Embryonic facial prominence (tissue), 1 donor: ENCODE results near the gene TTC39B.

Experiments
- DNase-seq: peaks from one replicate; pipeline ENCODE4 v3.0.0-alpha.2; 2016; ENCODE audit errors: extremely low spot score

Gene TTC39B

GRCh38 chr9:15304632-15305031 lies 2.4 kb downstream of the TTC39B start:
- no peak for DNase-seq

GRCh38 chr9:15300218-15300617 lies 6.8 kb downstream of the TTC39B start:
- no peak for DNase-seq

DNA sequence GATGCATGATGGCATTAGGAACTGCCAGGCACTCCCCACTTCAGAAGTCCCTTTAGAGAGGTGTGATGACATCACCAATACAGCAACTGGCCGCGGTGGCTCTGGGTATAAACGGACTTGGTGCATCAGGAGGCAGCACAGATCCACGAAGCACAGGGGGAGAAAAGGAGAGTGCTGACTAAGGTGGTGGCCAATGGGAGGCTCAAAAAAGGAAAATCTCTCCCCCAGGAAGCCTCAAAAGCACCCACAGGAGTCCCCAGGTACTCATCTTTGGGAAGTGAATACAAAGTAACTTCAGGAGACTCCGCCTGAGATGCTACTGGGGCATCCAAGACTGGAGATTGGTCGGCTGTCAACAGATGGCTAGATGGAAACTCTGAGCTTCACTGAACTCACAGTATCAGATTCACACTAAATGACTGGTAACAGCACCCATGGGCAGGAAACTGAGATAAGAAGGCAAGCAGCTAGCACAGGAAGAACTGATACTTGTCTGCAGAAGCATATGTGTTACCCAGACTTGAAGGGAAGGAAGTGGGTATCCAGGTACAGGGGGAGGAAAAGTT lies 7.6 kb downstream of the TTC39B start:
- no peak for DNase-seq

GRCh38 chr9:15298362-15298761 lies 8.7 kb downstream of the TTC39B start:
- DNase-seq, result no peak

DNA sequence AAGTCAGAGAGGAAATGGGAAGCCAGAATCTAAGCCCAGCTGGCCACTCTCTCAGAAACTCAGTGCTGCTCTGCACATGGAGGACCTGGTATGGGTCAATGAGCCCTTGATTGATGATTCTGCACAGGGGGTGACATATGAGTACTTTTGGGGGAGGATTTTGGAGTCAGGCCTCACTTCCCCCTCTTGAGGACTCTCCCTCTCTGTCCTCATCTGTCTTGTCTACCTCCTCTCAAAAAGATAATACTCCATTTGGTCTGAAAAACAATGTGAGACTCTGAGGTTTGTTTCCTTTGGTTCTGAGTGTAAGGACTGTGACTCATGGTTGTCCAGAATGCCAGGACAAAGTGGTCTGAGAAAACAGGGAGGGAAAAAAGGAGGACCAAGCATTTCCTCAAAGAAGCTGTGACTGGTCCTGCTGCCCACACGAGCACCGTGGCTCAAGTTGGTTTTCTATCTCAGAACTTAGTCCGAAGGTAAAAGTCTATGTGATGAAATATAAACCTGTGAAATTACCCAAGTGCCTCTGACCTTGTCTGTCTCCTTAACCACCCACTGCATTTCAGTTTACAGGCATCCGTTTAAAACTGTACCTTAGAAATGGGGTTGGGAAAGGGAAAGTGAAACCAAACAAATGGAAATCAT lies 11.1 kb downstream of the TTC39B start:
- no peak for DNase-seq

DNA sequence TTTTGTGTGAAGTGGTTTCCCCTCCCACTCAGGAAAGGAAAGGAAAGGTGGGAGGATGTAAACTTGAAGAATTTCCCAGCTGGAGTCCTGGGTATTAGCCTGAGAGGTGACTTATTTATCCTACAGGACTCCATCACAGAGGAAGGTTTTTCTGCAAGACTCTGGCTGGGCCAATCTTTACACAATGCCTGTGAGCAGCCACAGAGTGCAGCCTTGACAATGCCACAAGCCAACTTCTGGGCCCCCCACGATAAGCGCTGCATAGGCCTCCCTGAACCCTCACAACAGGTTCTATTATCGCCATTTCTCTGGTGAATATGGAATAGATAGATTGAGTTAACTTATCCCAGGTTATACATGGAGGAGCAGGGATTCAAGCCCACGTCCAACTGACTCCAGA lies 12.4 kb downstream of the TTC39B start:
- no peak for DNase-seq

DNA sequence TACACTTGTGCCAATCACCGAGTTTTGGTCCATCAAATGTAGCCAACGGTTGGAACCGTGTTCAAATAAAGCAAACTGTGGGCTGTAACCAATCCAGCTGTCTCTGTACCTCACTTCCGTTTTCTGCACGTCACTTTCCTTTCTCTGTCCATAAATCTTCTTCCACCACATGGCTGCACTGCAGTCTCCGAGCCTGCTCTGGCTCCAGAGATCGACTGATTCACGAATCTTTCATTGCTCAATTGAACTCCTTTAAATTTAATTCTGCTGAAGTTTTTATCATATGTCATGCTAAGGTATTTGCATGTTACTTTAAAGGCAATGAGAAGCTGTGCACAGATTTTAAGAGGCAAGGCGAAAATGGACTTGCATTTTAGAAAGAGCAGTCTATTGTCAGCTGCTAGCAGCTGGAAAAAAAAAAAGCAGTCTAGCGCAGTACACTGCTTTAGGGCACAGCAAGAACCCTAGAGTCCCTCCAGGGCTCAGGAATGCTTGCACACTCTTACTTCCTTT lies 13.2 kb downstream of the TTC39B start:
- DNase-seq, result no peak

DNA sequence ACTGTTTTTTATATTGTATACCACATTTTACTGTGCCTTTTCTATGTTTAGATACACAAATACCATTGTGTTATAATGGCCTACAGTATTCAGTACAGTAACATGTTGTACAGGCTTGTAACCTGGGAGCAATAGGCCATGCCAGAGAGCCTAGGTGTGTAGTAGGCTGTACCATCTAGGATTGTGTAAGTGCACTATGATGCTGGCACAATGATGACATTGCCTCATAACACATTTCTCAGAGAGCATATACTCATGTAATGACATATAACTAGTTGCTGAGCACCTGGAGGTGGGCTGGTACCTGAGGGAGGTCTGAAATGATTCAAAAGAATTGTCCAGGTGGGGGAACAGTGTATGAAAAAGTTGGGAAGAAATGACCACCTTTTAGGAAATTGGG lies 13.9 kb downstream of the TTC39B start:
- no peak for DNase-seq

DNA sequence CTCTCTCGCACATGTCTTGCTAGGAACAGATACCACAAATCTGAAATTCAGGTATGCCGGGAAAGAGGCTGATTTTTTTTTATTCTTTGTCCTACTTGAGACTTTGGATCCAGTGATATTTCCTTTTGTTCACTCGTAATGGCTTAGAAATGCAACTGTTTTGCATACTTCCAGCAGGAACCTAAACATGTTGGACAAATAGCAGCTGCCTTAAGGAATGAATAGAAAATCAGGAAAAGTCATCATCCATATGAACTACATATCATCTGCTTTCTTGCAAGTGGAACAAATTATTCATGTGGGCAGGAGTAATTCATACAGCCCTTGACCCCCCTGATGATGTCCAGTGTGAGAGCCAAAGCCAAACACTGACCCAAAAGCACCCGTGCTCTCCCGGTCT lies 17.4 kb downstream of the TTC39B start:
- no peak for DNase-seq

DNA sequence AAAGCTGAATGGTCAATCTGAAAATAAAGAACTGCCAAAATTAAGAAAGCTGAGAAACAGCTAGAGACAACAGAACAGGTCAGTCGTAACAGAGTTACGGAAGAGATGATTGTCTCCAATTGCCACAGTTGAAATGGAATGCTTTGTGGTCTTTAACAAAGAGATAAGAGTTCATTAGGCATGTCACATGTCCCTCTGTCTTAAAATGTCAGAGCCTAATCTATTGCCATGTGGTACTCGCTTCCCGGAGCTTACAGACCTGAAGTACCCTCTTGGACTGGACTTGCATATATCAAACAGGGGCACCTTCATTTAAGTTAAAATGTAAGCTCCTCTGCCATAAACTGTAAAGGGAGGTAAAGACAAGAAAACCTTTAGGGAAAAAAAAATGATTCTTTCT lies 19.7 kb downstream of the TTC39B start:
- no peak for DNase-seq

DNA sequence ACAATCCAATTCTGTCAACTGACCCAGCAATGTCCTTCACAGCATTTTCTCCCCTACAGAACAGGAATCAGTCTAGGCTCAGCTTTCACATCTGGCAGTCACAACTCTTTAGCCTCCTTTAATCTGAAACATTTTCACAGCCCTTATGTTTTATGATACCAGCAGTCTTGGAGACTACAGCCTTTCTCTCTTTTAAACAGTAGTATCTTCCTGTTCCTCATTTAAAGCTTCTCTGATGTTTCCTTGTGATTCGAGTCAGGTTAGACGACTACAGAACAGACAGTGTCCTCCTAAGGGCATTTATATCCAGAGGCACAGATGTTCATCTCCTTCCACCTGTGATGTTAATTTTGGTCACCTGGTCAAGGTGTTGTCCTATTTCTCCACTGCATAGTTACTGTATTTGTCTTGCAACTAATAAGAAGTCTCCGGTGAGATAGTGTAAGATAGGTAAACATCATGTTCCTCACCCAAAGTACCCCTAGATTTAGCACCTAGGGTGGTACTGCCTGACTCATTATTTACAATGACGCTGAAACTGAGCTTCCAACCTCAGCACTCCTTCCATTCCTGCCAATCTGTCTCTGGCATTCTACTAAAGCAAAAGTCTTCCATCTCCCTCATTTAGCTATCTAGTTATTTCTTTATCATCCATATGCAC lies 20.7 kb downstream of the TTC39B start:
- no peak for DNase-seq

DNA sequence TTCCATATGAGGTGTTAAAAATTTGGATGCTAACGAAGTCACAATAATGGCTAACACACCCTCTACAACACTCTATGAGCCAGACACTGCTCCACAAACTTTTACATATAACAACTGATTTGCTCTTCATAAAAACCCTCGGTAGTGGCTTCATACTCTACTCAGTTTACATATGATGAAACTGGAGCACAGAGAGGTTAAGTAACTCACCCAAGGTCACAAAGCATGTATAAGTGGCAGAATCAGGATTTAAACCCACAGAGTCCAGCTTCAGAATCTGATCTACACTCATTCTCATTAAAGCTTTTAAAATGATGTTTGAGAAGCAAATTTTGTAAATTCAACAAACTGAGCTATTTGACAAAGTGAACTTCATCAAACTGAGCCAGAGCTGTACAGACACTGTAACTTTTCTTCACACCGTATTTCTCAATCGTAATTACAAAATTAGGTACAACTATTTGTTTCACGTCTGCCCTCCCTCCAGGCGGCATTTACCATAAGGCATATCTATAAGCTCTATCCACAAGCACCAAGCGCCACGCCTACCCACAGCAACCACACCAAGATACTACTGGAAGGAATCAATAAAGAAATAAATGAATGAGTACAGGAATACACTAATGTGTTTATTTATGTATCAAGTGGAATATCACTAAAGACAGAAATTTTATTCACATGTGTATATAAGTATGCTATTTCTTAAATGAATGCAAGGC lies 24.3 kb downstream of the TTC39B start:
- DNase-seq, result no peak

GRCh38 chr9:15280647-15281046 lies 26.4 kb downstream of the TTC39B start:
- DNase-seq, result no peak

DNA sequence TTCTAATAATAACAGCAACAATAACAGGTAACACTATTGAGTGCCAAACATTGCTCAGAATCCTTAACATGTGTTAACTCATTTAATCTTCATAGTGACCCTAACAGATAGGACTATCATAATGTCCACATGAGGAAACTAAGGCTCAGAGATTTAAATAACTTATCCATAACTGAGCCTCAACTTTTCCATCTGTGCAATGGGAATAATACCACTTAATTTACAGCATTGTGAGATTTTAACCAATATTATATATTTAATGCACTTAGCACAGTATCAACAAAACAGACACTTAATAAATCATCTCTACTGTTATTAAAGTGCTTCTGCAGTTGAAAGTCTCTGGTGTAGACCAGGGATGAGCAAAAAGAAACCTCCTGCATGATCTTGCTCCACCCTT lies 28.2 kb downstream of the TTC39B start:
- no peak for DNase-seq

- no peak for DNase-seq
Measured at GRCh38 chr9:15278091-15278687, 28.8 kb downstream of the TTC39B start.

DNA sequence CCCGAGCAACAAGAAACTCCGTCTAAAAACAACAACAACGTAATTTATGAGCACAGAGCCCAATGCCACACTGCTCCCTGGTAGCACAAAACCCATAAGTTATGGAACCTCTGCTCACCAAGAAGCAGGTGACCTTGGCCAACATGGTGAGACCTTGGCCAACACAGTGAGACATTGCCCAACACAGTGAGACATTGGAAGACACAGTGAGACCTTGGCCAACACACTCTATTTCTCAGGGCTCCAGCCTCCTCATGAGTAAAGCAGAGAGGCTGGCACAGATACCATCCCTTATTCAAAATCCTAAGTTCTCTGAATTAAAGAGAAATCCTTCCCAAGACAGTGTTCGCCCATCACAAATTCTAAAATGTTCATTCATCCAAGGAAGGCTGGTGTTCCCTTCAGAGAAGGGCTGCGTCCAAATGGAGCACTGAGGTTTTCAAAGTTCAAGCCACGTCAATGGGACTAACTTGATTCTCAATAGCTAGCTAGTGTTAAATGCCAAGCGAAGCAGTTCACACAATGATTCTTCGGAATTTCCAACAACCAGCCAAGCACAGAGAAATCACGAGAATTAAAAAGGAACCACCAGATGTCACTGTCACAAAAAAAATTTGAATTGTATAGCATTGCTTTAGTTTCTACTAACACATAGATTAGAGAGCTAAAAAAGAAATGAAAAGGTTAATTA lies 29.5 kb downstream of the TTC39B start:
- DNase-seq, result no peak

GRCh38 chr9:15276328-15276938 lies 30.6 kb downstream of the TTC39B start:
- no peak for DNase-seq

DNA sequence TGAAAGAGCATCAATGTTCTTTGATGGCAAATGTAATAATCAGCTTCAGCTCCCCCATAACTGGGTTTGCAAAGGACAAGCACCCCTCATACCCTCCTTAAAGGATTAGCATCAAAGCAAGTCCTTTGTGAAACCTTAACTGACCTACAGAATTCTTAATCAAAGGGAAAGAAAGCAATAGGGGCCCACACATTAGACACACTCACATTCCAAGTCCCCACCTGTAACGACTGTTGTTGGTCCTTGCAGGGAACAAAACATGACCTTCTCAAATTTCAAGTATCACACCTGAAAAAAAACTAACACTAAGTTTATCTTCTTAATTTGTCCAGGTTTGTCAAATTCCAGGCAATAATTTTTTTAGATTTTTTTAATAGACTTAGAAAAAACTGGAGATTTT lies 32.6 kb downstream of the TTC39B start:
- DNase-seq, result no peak

GRCh38 chr9:15272377-15272928 lies 34.6 kb downstream of the TTC39B start:
- no peak for DNase-seq

- no peak for DNase-seq
Measured at GRCh38 chr9:15271403-15271802, 35.6 kb downstream of the TTC39B start.

GRCh38 chr9:15268782-15269181 lies 38.2 kb downstream of the TTC39B start:
- DNase-seq, result no peak
